ENCODE results near the gene NMUR1. TPM values are rescaled to one million over a fixed set of nuclear protein-coding genes. Genes with fewer than 3 reads are reported as not detected.

Gene NMUR1
- total RNA-seq, 1 experiment from 2014 or later: not detected

GRCh38 chr2:231565887-231566594, 35.8 kb upstream of the NMUR1 start:
- no peaks in the 10 kb centered on the region for H3K4me1 ChIP-seq
- POLR2A ChIA-PET: no interaction called here
- H3K27me3 ChIP-seq (replicated peaks; ENCODE audit: control insufficient read depth, insufficient read depth, low read length): no peaks in the 10 kb centered on the region
- Mint-ChIP-seq H3K9me3 (ENCODE audit: unreplicated experiment) (no peaks in the 10 kb centered on the region), H3K36me3 (ENCODE audit: insufficient read depth, unreplicated experiment) (no peaks in the 10 kb centered on the region), H3K27ac (ENCODE audit: unreplicated experiment) (no peak overlapping the region), H3K27me3 (ENCODE audit: insufficient read depth, unreplicated experiment) (no peaks in the 10 kb centered on the region), H3K4me3 (ENCODE audit: unreplicated experiment) (no peak overlapping the region), H3K4me1 (ENCODE audit: low read depth, unreplicated experiment) (no peaks in the 10 kb centered on the region)
- no peak overlapping the region for H3K4me3 ChIP-seq (ENCODE audit: low read depth, low read length)
- no peaks in the 10 kb centered on the region for H3K9me3 ChIP-seq
- TF ChIP-seq CTCF (IDR thresholded peaks at IDR 0.05; ENCODE audit: insufficient read depth in 1 of 2, low read depth in 1 of 2, low read length in 1 of 2, severe bottlenecking in 1 of 2, unreplicated experiment in 1 of 2): no peak
- CTCF ChIA-PET: no interaction called here
- intact Hi-C loops (cut with micrococcal nuclease; ENCODE audit: unreplicated experiment): no loop called here
- H3K36me3 ChIP-seq (ENCODE audit: control insufficient read depth, insufficient read depth, low read length): no peaks in the 10 kb centered on the region
- no TSS peak for BruUV-seq (replicated peaks)
- DNase-seq: no peak

- no peak overlapping the region for H3K4me3 ChIP-seq (ENCODE audit: low read depth, low read length)
- H3K4me1 ChIP-seq: no peaks in the 10 kb centered on the region
- H3K9me3 ChIP-seq: no peaks in the 10 kb centered on the region
- intact Hi-C loops (cut with micrococcal nuclease; ENCODE audit: unreplicated experiment): loop anchor here (1.0 to 2.0 kb wide), 2 partner anchors 38 to 111 kb away; no protein-coding TSS in a partner anchor
- Mint-ChIP-seq H3K27me3 (ENCODE audit: insufficient read depth, unreplicated experiment) (no peaks in the 10 kb centered on the region), H3K36me3 (ENCODE audit: insufficient read depth, unreplicated experiment) (no peaks in the 10 kb centered on the region), H3K4me1 (ENCODE audit: low read depth, unreplicated experiment) (no peaks in the 10 kb centered on the region), H3K9me3 (ENCODE audit: unreplicated experiment) (no peaks in the 10 kb centered on the region), H3K4me3 (ENCODE audit: unreplicated experiment) (no peak overlapping the region), H3K27ac (ENCODE audit: unreplicated experiment) (no peak overlapping the region)
- peak; percentile 64 to 67 for DNase-seq
- H3K27me3 ChIP-seq (replicated peaks; ENCODE audit: control insufficient read depth, insufficient read depth, low read length): no peaks in the 10 kb centered on the region
- ChIA-PET POLR2A (no interaction called here), CTCF (interaction anchor here (1.0 to 1.9 kb wide), 2 partner anchors 18 to 38 kb away, joined by 3 to 18 read pairs; no protein-coding TSS in a partner anchor)
- no TSS peak for BruUV-seq (replicated peaks)
- no peaks in the 10 kb centered on the region for H3K36me3 ChIP-seq (ENCODE audit: control insufficient read depth, insufficient read depth, low read length)
- peak; percentile 72 for TF ChIP-seq CTCF (IDR thresholded peaks at IDR 0.05; ENCODE audit: insufficient read depth in 1 of 2, low read depth in 1 of 2, low read length in 1 of 2, severe bottlenecking in 1 of 2, unreplicated experiment in 1 of 2)
Measured at GRCh38 chr2:231563378-231563961, 33.2 kb upstream of the NMUR1 start.

- intact Hi-C loops (cut with micrococcal nuclease; ENCODE audit: unreplicated experiment): loop anchor here (1.0 kb wide), 2 partner anchors 40 to 75 kb away; no protein-coding TSS in a partner anchor
Measured at GRCh38 chr2:231557571-231558217, 27.4 kb upstream of the NMUR1 start.

More at GRCh38 chr2:231557571-231558217, 27.4 kb upstream of the NMUR1 start:
- Histone ChIP-seq H3K27me3 (replicated peaks; ENCODE audit: control insufficient read depth, insufficient read depth, low read length) (no peaks in the 10 kb centered on the region), H3K9me3 (no peaks in the 10 kb centered on the region), H3K4me3 (ENCODE audit: low read depth, low read length) (no peak overlapping the region), H3K36me3 (ENCODE audit: control insufficient read depth, insufficient read depth, low read length) (no peaks in the 10 kb centered on the region), H3K4me1 (no peaks in the 10 kb centered on the region)
- no peaks in the 10 kb centered on the region for H3K27me3 Mint-ChIP-seq (ENCODE audit: insufficient read depth, unreplicated experiment)
- BruUV-seq (replicated peaks): no TSS peak
- H3K27ac Mint-ChIP-seq (ENCODE audit: unreplicated experiment): no peak overlapping the region
- DNase-seq: peak; percentile 61 to 65
- CTCF ChIA-PET: no interaction called here
- no peaks in the 10 kb centered on the region for H3K4me1 Mint-ChIP-seq (ENCODE audit: low read depth, unreplicated experiment)
- peaks cover 13% of the 10 kb centered on the region for H3K9me3 Mint-ChIP-seq (ENCODE audit: unreplicated experiment)
- peak; percentile 39 to 61 for TF ChIP-seq CTCF (IDR thresholded peaks at IDR 0.05; ENCODE audit: insufficient read depth in 1 of 2, low read depth in 1 of 2, low read length in 1 of 2, severe bottlenecking in 1 of 2, unreplicated experiment in 1 of 2)
- POLR2A ChIA-PET: no interaction called here
- no peaks in the 10 kb centered on the region for H3K36me3 Mint-ChIP-seq (ENCODE audit: insufficient read depth, unreplicated experiment)
- no peak overlapping the region for H3K4me3 Mint-ChIP-seq (ENCODE audit: unreplicated experiment)
